H1 (cell line): Measurements from ENCODE around the gene LCN15. TPM values are rescaled to one million over a fixed set of nuclear protein-coding genes. Genes with fewer than 3 reads are reported as not detected.

Experiments used
- CTCF ChIA-PET: fragments of 300-600 bp; sonication (Branson Sonifier 250); formaldehyde crosslinking; loops from one replicate; lab custom pipeline; 2021; ENCODE audit not compliant: partially characterized antibody; lab: Charles Lee
- POLR2A ChIA-PET: fragments of 300-600 bp; sonication (Branson Sonifier 250); formaldehyde crosslinking; loops from one replicate; lab custom pipeline; 2021; ENCODE audit warnings: inconsistent platforms; ENCODE audit not compliant: partially characterized antibody; lab: Charles Lee
- DNase-seq, 2 experiments: peaks; one replicate each; pipeline versions ENCODE4 v3.0.0 to v3.0.0-alpha.2; 2010 to 2022; ENCODE audit warnings: low spot score in 2 of 2, low read depth in 1 of 2, mixed read lengths in 1 of 2
- FAIRE-seq: peaks from 2 replicates; lab custom pipeline; 2011; peaks lifted over from hg19 to GRCh38; lab: Jason Lieb, UNC
- H2AFZ ChIP-seq: 2 replicates; pipeline ENCODE4 v1.8.1; 2012; ENCODE audit warnings: low read length, inconsistent platforms
- H2AK5ac ChIP-seq: 2 replicates; pipeline ENCODE4 v1.6.1; 2013; ENCODE audit warnings: low read depth, low read length
- H2BK120ac ChIP-seq: replicated peaks from 2 replicates; pipeline ENCODE3; 2013; ENCODE audit warnings: low read depth, low read length, inconsistent platforms
- H2BK12ac ChIP-seq: 2 replicates; pipeline ENCODE4 v1.6.1; 2013; ENCODE audit warnings: low read depth, low read length
- H2BK15ac ChIP-seq: 2 replicates; pipeline ENCODE4 v1.6.1; 2013; ENCODE audit warnings: low read length
- H2BK20ac ChIP-seq: 2 replicates; pipeline ENCODE4 v1.6.1; 2013; ENCODE audit warnings: low read length
- H2BK5ac ChIP-seq: 2 replicates; pipeline ENCODE4 v1.6.1; 2013; ENCODE audit warnings: low read depth, low read length
- H3K14ac ChIP-seq: 2 replicates; pipeline ENCODE4 v1.6.1; 2013; ENCODE audit warnings: inconsistent platforms; ENCODE audit not compliant: insufficient read length
- H3K18ac ChIP-seq: 2 replicates; pipeline ENCODE4 v1.6.1; 2013; ENCODE audit warnings: low read length; ENCODE audit errors: extremely low read depth
- H3K23ac ChIP-seq: 2 replicates; pipeline ENCODE4 v1.6.1; 2013; ENCODE audit warnings: inconsistent platforms; ENCODE audit not compliant: insufficient read length
- H3K23me2 ChIP-seq: 2 replicates; pipeline ENCODE4 v1.6.1; 2013; ENCODE audit warnings: low read depth, low read length
- H3K27ac ChIP-seq: 2 replicates; pipeline ENCODE4 v1.6.1; 2011; ENCODE audit warnings: low read depth, low read length, inconsistent platforms
- H3K27me3 ChIP-seq, 4 experiments: replicated peaks in 1 of 4; 1 replicate in 1 of 4; 2 replicates in 3 of 4; pipeline versions ENCODE4 v1.6.1 to v1.8.1; 2011 to 2013; ENCODE audit warnings: low read length in 3 of 4, mild to moderate bottlenecking in 3 of 4, inconsistent platforms in 2 of 4, mixed read lengths in 2 of 4, moderate library complexity in 1 of 4; ENCODE audit not compliant: control insufficient read depth in 3 of 4, insufficient read depth in 3 of 4; ENCODE audit errors: extremely low read depth in 1 of 4
- H3K36me3 ChIP-seq, 4 experiments: 2 replicates each; pipeline versions ENCODE4 v1.6.1 to v1.8.1; 2011 to 2013; ENCODE audit warnings: mild to moderate bottlenecking in 4 of 4, low read length in 3 of 4, moderate library complexity in 2 of 4, control low read depth in 1 of 4, inconsistent platforms in 1 of 4; ENCODE audit not compliant: insufficient read depth in 4 of 4, control insufficient read depth in 2 of 4
- H3K4ac ChIP-seq: replicated peaks from 2 replicates; pipeline ENCODE3; 2013; ENCODE audit warnings: low read length, low read depth, mixed read lengths, inconsistent platforms; ENCODE audit not compliant: insufficient read length
- H3K4me1 ChIP-seq, 4 experiments: replicated peaks in 1 of 4; 1 replicate in 1 of 4; 2 replicates in 3 of 4; pipeline versions ENCODE4 v1.6.1 to v1.8.1; 2011 to 2013; ENCODE audit warnings: low read length in 3 of 4, inconsistent platforms in 2 of 4, mixed read lengths in 1 of 4; ENCODE audit not compliant: insufficient read depth in 4 of 4, control insufficient read depth in 3 of 4
- H3K4me2 ChIP-seq, 2 experiments: 2 replicates each; pipeline versions ENCODE4 v1.6.1 to v1.8.1; 2011 to 2013; ENCODE audit warnings: low read depth in 2 of 2, low read length in 2 of 2, control low read depth in 1 of 2, inconsistent platforms in 1 of 2, mild to moderate bottlenecking in 1 of 2; ENCODE audit not compliant: insufficient read depth in 1 of 2
- H3K4me3 ChIP-seq, 4 experiments: fragments of 200-600, 300-600 bp in 1 of 4; sonication (generic), shearing (Covaris generic), sonication (Bioruptor Twin) in 1 of 4; 2 replicates each; pipeline versions ENCODE4 v1.5.1 to v1.8.1; 2011 to 2016; ENCODE audit warnings: low read length in 4 of 4, low read depth in 3 of 4, control low read depth in 2 of 4, inconsistent platforms in 2 of 4, mild to moderate bottlenecking in 2 of 4, mixed read lengths in 1 of 4, moderate library complexity in 1 of 4; ENCODE audit not compliant: insufficient read depth in 2 of 4; ENCODE audit errors: extremely low read depth in 1 of 4
- H3K56ac ChIP-seq: replicated peaks from 2 replicates; pipeline ENCODE3; 2013; ENCODE audit warnings: low read depth, mild to moderate bottlenecking, mixed read lengths, low read length, inconsistent platforms; ENCODE audit not compliant: insufficient read length
- H3K79me1 ChIP-seq: 2 replicates; pipeline ENCODE4 v1.6.1; 2013; ENCODE audit warnings: low read depth, low read length, control low read depth
- H3K79me2 ChIP-seq, 2 experiments: 2 replicates each; pipeline versions ENCODE4 v1.6.1 to v1.8.1; 2012 to 2013; ENCODE audit warnings: low read length in 2 of 2, mild to moderate bottlenecking in 2 of 2, inconsistent platforms in 1 of 2; ENCODE audit not compliant: insufficient read depth in 2 of 2, control insufficient read depth in 1 of 2
- H3K9ac ChIP-seq, 4 experiments: replicated peaks in 1 of 4; 1 replicate in 1 of 4; 2 replicates in 3 of 4; pipeline versions ENCODE4 v1.6.1 to v1.8.1; 2011 to 2013; ENCODE audit warnings: low read depth in 3 of 4, low read length in 3 of 4, control low read depth in 2 of 4, mild to moderate bottlenecking in 2 of 4, moderate library complexity in 2 of 4, inconsistent platforms in 1 of 4; ENCODE audit errors: extremely low read depth in 1 of 4
- H3K9me3 ChIP-seq, 2 experiments: 2 replicates each; pipeline versions ENCODE4 v1.6.1 to v1.8.1; 2012 to 2013; ENCODE audit warnings: mild to moderate bottlenecking in 2 of 2, moderate library complexity in 2 of 2, control low read depth in 1 of 2, inconsistent platforms in 1 of 2, low read depth in 1 of 2, low read length in 1 of 2, mixed read lengths in 1 of 2; ENCODE audit not compliant: insufficient read depth in 2 of 2
- H4K20me1 ChIP-seq, 2 experiments: replicated peaks in 1 of 2; 2 replicates each; pipeline versions ENCODE3 to v1.8.1; 2011 to 2013; ENCODE audit warnings: inconsistent platforms in 2 of 2, low read length in 2 of 2, mild to moderate bottlenecking in 1 of 2; ENCODE audit not compliant: insufficient read depth in 2 of 2, control insufficient read depth in 1 of 2
- H4K5ac ChIP-seq: 2 replicates; pipeline ENCODE4 v1.6.1; 2013; ENCODE audit warnings: low read length, low read depth, mixed read lengths, inconsistent platforms; ENCODE audit not compliant: insufficient read length
- H4K8ac ChIP-seq: 2 replicates; pipeline ENCODE4 v1.8.0; 2013; ENCODE audit warnings: mild to moderate bottlenecking, moderate library complexity, low read length, inconsistent platforms; ENCODE audit not compliant: insufficient read depth; ENCODE audit errors: extremely low read depth
- H4K91ac ChIP-seq: replicated peaks from 2 replicates; pipeline ENCODE3; 2013; ENCODE audit warnings: low read length, mixed read lengths, inconsistent platforms; ENCODE audit not compliant: insufficient read length
- ASH2L ChIP-seq: fragments of 200-600, 300-600 bp; sonication (generic); IDR thresholded peaks from one replicate; pipeline ENCODE4 v1.7.1; 2017; ENCODE audit warnings: low read length
- BCL11A ChIP-seq, 2 experiments: IDR thresholded peaks; one replicate each; pipeline ENCODE4 v1.6.1; 2011; ENCODE audit warnings: low read depth in 2 of 2, low read length in 2 of 2, mild to moderate bottlenecking in 2 of 2
- BRCA1 ChIP-seq: IDR thresholded peaks from 2 replicates; pipeline ENCODE4 v1.6.1; 2012; ENCODE audit warnings: low read depth, low read length, improper control_type of control experiment
- CHD2 ChIP-seq: IDR thresholded peaks from 2 replicates; pipeline ENCODE4 v1.6.1; 2012; ENCODE audit warnings: low read length, improper control_type of control experiment
- CTBP2 ChIP-seq: IDR thresholded peaks from 2 replicates; pipeline ENCODE4 v1.7.0; 2011; ENCODE audit warnings: borderline replicate concordance, mild to moderate bottlenecking, moderate library complexity, mixed read lengths, low read length; ENCODE audit not compliant: insufficient read depth, insufficient read length
- EGR1 ChIP-seq: IDR thresholded peaks from 2 replicates; pipeline ENCODE4 v1.6.1; 2011; ENCODE audit warnings: low read depth, low read length, borderline replicate concordance
- GABPA ChIP-seq: IDR thresholded peaks from 2 replicates; pipeline ENCODE4 v1.6.1; 2011; ENCODE audit warnings: mild to moderate bottlenecking, low read length, moderate library complexity, borderline replicate concordance; ENCODE audit not compliant: insufficient read depth
- HDAC6 ChIP-seq: IDR thresholded peaks from one replicate; pipeline ENCODE4 v1.7.1; 2012; ENCODE audit warnings: low read depth, mild to moderate bottlenecking, inconsistent platforms, low read length, moderate library complexity
- JUND ChIP-seq: IDR thresholded peaks from 2 replicates; pipeline ENCODE4 v1.6.1; 2011; ENCODE audit warnings: mild to moderate bottlenecking, improper control_type of control experiment, low read length
- KDM4A ChIP-seq: IDR thresholded peaks from one replicate; pipeline ENCODE4 v1.7.1; 2012; ENCODE audit warnings: low read depth, mild to moderate bottlenecking, moderate library complexity, low read length, inconsistent platforms; ENCODE audit not compliant: severe bottlenecking
- KDM5A ChIP-seq: fragments of 200-600 bp; IDR thresholded peaks from 2 replicates; pipeline ENCODE4 v1.7.1; 2012; ENCODE audit warnings: mild to moderate bottlenecking, low read length, inconsistent platforms, mixed read lengths
- WGBS, 2 experiments: shearing (Covaris generic) in 1 of 2; methylation state at CpG; one replicate each; pipeline versions ENCODE4 v1.1.6 to v1.1.7; 2013 to 2015; ENCODE audit warnings: low lambda C conversion rate in 2 of 2, mixed read lengths in 2 of 2, inconsistent platforms in 1 of 2, low coverage in 1 of 2, missing lambda C conversion rate in 1 of 2; ENCODE audit not compliant: insufficient replicate concordance in 2 of 2, insufficient coverage in 1 of 2, insufficient read length in 1 of 2; ENCODE audit errors: extremely low coverage in 1 of 2, missing lambda C conversion rate in 1 of 2; 5-methylcytosine and 5-hydroxymethylcytosine counted together
- polyA plus RNA-seq, 7 experiments: library from polyadenylated mRNA; depleted of rRNA in 3 of 7; stranded (reverse) in 5 of 7; unstranded in 2 of 7; fragments of >200 nt in 5 of 7; fragments of 200-250 nt in 2 of 7; gene quantifications; 1 replicate in 5 of 7; 2 replicates in 1 of 7; 4 replicates in 1 of 7; pipeline versions ENCODE4 v1.2.1 to v1.2.3, GENCODE V29; 2011 to 2013; ENCODE audit warnings: missing spikeins in 2 of 7, mixed read lengths in 2 of 7
- total RNA-seq: library from RNA; stranded (reverse); fragmentation: NEBNext Ultra II Directional; extraction: Animal tissue kit (Norgen Biotek cat#: 25700); gene quantifications from 2 replicates; pipeline ENCODE4 v1.2.1, GENCODE V29; 2021

Gene LCN15
- total and polyA plus RNA-seq, 2 of the 8 experiments (the other 6 are each of a cell fraction or from before 2014, with no cell fraction given), result 0.08 to 0.47 TPM

GRCh38 chr9:136711751-136712689 is 52.3 kb downstream of the LCN15 start, which contains the start of gene DIPK1B:
TSS of gene DIPK1B (plus strand) at chr9:136712572. CDS start at chr9:136712666, 94 bp downstream.
- H3K56ac ChIP-seq, result no peak within 1 kb of the TSS
- peaks cover 0 to 12% (median 6%) of the 10 kb centered on the region in 4 experiments; a peak in 5 of 7 replicates for H3K4me1 ChIP-seq
- peak within 1 kb of the TSS; percentile 80 to 90 for H3K4me2 ChIP-seq
- H3K9me3 ChIP-seq, result no peaks in the 10 kb centered on the region
- H2BK15ac ChIP-seq, result peak within 1 kb of the TSS; percentile 88; the same call in 1 of the 2 replicates
- no peak within 1 kb of the TSS for H4K8ac ChIP-seq
- H3K4me3 ChIP-seq, result peak within 1 kb of the TSS; percentile 65 to 94 (median 78)
- peak within 1 kb of the TSS; percentile 42 for H4K5ac ChIP-seq
- peaks cover 11 to 13% of the 10 kb centered on the region in 2 experiments for H4K20me1 ChIP-seq
- ChIA-PET POLR2A (interaction anchor here (4.7 to 11.2 kb wide), 2 partner anchors 10 to 20 kb away, joined by 46 to 223 read pairs; no protein-coding TSS in a partner anchor), CTCF (interaction anchor here (1.0 to 1.8 kb wide), 3 partner anchors 10 to 17 kb away, joined by 3 to 6 read pairs (median 5); no protein-coding TSS in a partner anchor)
- 3% methylated on average over 29 of the region's 119 CpGs; no CpG with 5 or more reads in 1 of the 2 experiments for WGBS, 2 experiments
- H3K14ac ChIP-seq, result no peak within 1 kb of the TSS
- H3K23me2 ChIP-seq, result peaks cover 3% of the 10 kb centered on the region; the same call in 1 of the 2 replicates
- H3K23ac ChIP-seq, result no peak within 1 kb of the TSS
- H3K36me3 ChIP-seq, result no peaks in the 10 kb centered on the region
- no peak within 1 kb of the TSS for H2BK20ac ChIP-seq
- H2AFZ ChIP-seq, result peak within 1 kb of the TSS; percentile 41; the same call in 1 of the 2 replicates
- peak within 1 kb of the TSS; percentile 19 for H3K18ac ChIP-seq
- H3K27me3 ChIP-seq, result peaks cover 0 to 4% (median 3%) of the 10 kb centered on the region in 4 experiments; a peak in 4 of 7 replicates
- peak within 1 kb of the TSS; percentile 53; the same call in 1 of the 2 replicates for H2AK5ac ChIP-seq
- FAIRE-seq, result no peak
- H2BK120ac ChIP-seq, result no peak within 1 kb of the TSS
- no peak within 1 kb of the TSS for H2BK12ac ChIP-seq
- H3K27ac ChIP-seq, result no peak within 1 kb of the TSS; the same call in 1 of the 2 replicates
- no peak within 1 kb of the TSS for H3K4ac ChIP-seq
- no peak within 1 kb of the TSS for H2BK5ac ChIP-seq
- DNase-seq, result peak in 1 of 2 experiments; percentile 86
- peaks cover 19% of the 10 kb centered on the region for H3K79me1 ChIP-seq
- H4K91ac ChIP-seq, result no peak within 1 kb of the TSS
- peak within 1 kb of the TSS; percentile 20 to 84 (median 54) for H3K9ac ChIP-seq
- peaks cover 0 to 11% of the 10 kb centered on the region in 2 experiments; a peak in 1 of 4 replicates for H3K79me2 ChIP-seq
- TF ChIP-seq BRCA1, result no peak
- TF ChIP-seq KDM5A, result no peak
- TF ChIP-seq CHD2, result no peak
- no peak for TF ChIP-seq JUND
- TF ChIP-seq KDM4A, result peak; percentile 87
- no peak for TF ChIP-seq GABPA
- peak; percentile 73 for TF ChIP-seq ASH2L
- no peak for TF ChIP-seq CTBP2
- no peak for TF ChIP-seq HDAC6
- no peak for TF ChIP-seq EGR1
- no peak for TF ChIP-seq BCL11A (IDR thresholded peaks at IDR 0.05; ENCODE audit: low read depth in 2 of 2, low read length in 2 of 2)
